Thyroid gland (tissue), 4 donors: ENCODE measurements around the gene MAP3K5. TPM values are rescaled to one million over a fixed set of nuclear protein-coding genes. Genes with fewer than 3 reads are reported as not detected.

ENCODE experiments used
- DNase-seq, 2 donors: peaks; one replicate each; pipeline ENCODE4 v3.0.0-alpha.2; 2019
- H3K27ac ChIP-seq, 3 donors: fragments of 200-600 bp; sonication (generic); 1 replicate in 2 of 3; 2 replicates in 1 of 3; pipeline ENCODE4 v1.5.1; 2016 to 2019; ENCODE audit warnings: mild to moderate bottlenecking in 1 of 3, moderate library complexity in 1 of 3
- H3K27me3 ChIP-seq: fragments of 200-600 bp; sonication (generic); one replicate; pipeline ENCODE4 v1.5.1; 2019
- H3K36me3 ChIP-seq, 2 donors: fragments of 200-600 bp; sonication (generic); one replicate each; pipeline ENCODE4 v1.5.1; 2016 to 2019
- H3K4me1 ChIP-seq, 2 donors: fragments of 200-600 bp; sonication (generic); one replicate each; pipeline ENCODE4 v1.5.1; 2017 to 2019
- H3K4me3 ChIP-seq, 3 donors: fragments of 200-600 bp; sonication (generic); replicated peaks in 1 of 3; 1 replicate in 2 of 3; 2 replicates in 1 of 3; pipeline ENCODE4 v1.5.1; 2016; ENCODE audit warnings: mild to moderate bottlenecking in 1 of 3
- H3K9me3 ChIP-seq: fragments of 200-600 bp; sonication (generic); one replicate; pipeline ENCODE4 v1.5.1; 2017
- POLR2A ChIP-seq, 2 donors: fragments of 450-650 bp; IDR thresholded peaks; one replicate each; pipeline ENCODE4 v1.6.1; 2017; ENCODE audit warnings: antibody characterized with exemption in 2 of 2, mild to moderate bottlenecking in 2 of 2, moderate library complexity in 1 of 2
- WGBS, 2 donors: methylation state at CpG; one replicate each; pipeline ENCODE4 v1.1.5; 2017; 5-methylcytosine and 5-hydroxymethylcytosine counted together
- intact Hi-C: fragments of 100-400 bp; cut with DNase I; formaldehyde crosslinking; loops from one replicate; pipeline ENCODE4 v1.15.1; 2023
- total RNA-seq, 4 donors: library from RNA; depleted of rRNA; stranded (reverse); fragments of >200 nt; gene quantifications; one replicate each; pipeline ENCODE4 v1.2.3, GENCODE V29; 2016
- TF ChIP-seq, protein P1 (sequence below), 6 experiments: fragments of 200-600 bp in 3 of 6; fragments of 450-650 bp in 3 of 6; sonication (generic) in 3 of 6; IDR thresholded peaks; one replicate each; pipeline ENCODE4 v1.5.1; 2016 to 2019; ENCODE audit warnings: antibody characterized with exemption in 6 of 6, mild to moderate bottlenecking in 2 of 6, inconsistent platforms in 1 of 6, moderate library complexity in 1 of 6

The MAP3K5 gene
- total RNA-seq, 4 donors from 2014 or later: 28.1 to 68.0 (median 46.5) TPM

DNA sequence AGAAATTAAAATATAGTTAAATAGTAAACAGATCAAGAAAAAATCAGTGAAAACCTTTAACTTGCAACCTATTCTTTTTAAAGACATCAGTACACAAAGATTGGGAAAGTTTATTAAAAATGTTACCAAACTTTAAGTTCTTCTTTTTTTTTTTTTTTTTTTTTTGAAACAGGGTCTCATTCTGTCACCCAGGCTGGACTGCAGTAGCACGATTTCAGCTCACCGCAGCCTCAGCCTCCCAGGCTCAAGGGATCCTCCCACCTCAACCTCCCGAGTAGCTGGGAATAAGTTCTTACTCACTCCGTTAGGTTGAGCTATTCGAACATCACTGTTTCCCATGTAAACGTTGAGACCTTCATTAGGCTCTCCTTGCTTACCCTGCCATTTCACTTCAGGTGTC is 5.6 kb downstream of the MAP3K5 start:
- Histone ChIP-seq H3K36me3 (no peaks in the 10 kb centered on the region), H3K9me3 (no peaks in the 10 kb centered on the region), H3K27me3 (no peaks in the 10 kb centered on the region), H3K4me1 (peaks cover 68 to 73% of the 10 kb centered on the region in 2 donors), H3K4me3 (no peak overlapping the region), H3K27ac (no peak overlapping the region)
- intact Hi-C loops: no loop called here
- WGBS, 2 donors: 87 to 90% methylated on average over 6 of the region's 6 CpGs
- no peak for TF ChIP-seq POLR2A (IDR thresholded peaks at IDR 0.05)
- TF ChIP-seq, protein P1, sequence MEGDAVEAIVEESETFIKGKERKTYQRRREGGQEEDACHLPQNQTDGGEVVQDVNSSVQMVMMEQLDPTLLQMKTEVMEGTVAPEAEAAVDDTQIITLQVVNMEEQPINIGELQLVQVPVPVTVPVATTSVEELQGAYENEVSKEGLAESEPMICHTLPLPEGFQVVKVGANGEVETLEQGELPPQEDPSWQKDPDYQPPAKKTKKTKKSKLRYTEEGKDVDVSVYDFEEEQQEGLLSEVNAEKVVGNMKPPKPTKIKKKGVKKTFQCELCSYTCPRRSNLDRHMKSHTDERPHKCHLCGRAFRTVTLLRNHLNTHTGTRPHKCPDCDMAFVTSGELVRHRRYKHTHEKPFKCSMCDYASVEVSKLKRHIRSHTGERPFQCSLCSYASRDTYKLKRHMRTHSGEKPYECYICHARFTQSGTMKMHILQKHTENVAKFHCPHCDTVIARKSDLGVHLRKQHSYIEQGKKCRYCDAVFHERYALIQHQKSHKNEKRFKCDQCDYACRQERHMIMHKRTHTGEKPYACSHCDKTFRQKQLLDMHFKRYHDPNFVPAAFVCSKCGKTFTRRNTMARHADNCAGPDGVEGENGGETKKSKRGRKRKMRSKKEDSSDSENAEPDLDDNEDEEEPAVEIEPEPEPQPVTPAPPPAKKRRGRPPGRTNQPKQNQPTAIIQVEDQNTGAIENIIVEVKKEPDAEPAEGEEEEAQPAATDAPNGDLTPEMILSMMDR (IDR thresholded peaks at IDR 0.05): no peak
- DNase-seq: no peak

DNA sequence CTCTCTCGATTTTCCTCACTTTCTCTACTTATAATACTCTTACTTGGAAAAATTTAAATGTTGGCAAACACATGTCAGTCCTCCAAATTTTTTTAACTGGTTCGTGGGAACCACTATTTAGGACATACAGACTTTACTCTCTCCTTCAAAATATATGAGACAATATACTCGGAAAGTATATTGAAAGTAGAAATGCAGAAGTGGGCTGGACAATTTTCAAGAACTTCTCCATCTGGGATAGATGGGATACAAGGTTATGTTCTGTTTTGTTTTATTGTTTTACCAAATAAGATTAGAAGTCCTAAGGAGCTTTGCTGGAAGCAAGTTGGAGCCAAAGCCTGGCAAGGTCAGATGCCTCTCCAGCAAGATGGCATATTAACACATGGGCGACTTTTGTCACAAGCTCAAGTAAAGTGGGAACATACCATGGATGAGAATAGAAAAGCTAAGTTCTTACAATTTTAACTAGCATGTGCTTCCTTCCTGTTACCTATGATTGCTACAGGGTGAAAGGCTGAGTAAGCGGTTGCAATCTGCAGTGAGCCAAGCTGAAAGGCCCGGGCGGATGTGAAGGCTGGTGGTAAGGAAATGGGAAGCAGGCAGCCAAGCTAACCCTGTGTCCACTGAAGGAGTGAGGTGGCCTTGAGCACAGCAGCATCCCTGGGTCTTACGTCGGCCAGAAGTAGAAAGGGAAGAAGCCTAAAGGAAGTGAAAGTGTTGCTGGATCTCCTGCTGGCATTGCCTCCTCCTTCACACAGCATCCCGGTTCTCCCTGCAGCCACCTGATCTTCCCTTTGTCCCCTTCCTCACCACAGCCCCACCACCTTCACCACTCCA is 7.1 kb downstream of the MAP3K5 start:
- Histone ChIP-seq H3K4me1 (peaks cover 77 to 78% of the 10 kb centered on the region in 2 donors), H3K4me3 (no peak overlapping the region), H3K27ac (peak overlapping the region in 1 of 3 donors; percentile 25), H3K9me3 (no peaks in the 10 kb centered on the region), H3K36me3 (no peaks in the 10 kb centered on the region), H3K27me3 (no peaks in the 10 kb centered on the region)
- DNase-seq: peak; percentile 23 to 29
- WGBS, 2 donors: 71 to 83% methylated on average over 10 of the region's 10 CpGs
- intact Hi-C loops: no loop called here
- TF ChIP-seq, protein P1 (IDR thresholded peaks at IDR 0.05): no peak

DNA sequence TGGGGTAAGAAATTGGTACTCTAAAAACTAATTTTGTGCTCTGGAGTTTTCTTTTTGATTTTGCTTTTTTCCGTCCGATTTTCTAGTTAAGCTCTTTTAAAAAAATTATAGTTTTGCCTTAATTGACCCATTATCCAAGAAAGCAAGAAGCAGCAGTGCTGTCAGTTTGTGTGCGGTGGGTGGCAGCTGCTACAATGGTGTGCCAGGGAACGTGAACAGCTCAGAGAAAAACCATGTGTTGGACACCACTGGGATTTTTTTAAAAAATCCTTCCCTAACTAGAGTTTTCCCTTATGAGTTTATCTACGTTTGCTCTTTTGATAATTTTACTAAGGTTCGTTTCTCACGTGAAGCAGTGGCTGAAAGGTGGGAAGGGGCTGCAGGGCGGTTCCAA is 8.0 kb downstream of the MAP3K5 start:
- Histone ChIP-seq H3K4me3 (no peak overlapping the region), H3K9me3 (no peaks in the 10 kb centered on the region), H3K36me3 (no peaks in the 10 kb centered on the region), H3K27me3 (no peaks in the 10 kb centered on the region), H3K4me1 (peaks cover 77 to 80% of the 10 kb centered on the region in 2 donors), H3K27ac (peak overlapping the region in 2 of 3 donors; percentile 25 to 55)
- intact Hi-C loops: no loop called here
- no peak for TF ChIP-seq POLR2A (IDR thresholded peaks at IDR 0.05)
- TF ChIP-seq, protein P1 (IDR thresholded peaks at IDR 0.05): no peak
- WGBS, 2 donors: 90% methylated on average over 8 of the region's 8 CpGs
- no peak for DNase-seq

DNA sequence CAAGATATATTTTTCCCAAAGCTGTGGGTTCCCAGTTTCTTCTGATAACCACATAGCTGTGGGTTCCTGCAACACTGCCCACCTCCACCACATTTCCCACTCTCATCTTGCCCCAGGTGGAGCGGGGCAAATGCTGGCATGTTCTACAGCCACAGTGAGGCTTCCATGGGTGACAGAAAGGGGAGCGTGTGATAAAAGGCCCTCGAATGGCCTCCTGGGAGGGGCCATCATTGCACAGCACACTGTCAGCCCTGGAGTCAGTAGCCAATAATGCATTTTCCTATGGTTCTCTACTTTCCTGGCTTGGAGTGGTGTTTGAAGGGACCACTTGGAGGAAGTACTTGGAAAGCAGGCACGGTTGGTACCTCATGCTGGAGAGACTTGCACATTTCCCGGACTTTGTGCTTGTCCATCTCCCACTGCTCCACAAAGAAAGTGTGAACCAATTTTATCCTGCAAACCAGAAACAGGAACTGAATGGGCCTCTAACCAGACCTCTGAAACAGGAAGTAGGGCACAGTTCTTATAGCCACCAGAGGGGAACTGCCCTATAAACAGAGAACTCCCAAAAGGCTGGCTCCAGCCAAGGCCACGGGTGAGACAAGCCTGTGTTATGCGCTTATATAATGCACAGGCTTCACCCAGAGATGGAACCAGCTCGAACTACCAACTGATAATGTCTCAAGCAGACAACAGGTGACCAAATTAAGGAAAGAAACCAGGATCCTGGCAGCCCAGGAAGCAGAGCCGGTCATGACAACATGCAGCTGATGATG is 8.6 kb downstream of the MAP3K5 start:
- TF ChIP-seq, protein P1 (IDR thresholded peaks at IDR 0.05): no peak
- TF ChIP-seq POLR2A (IDR thresholded peaks at IDR 0.05): no peak
- Histone ChIP-seq H3K4me1 (peaks cover 71 to 75% of the 10 kb centered on the region in 2 donors), H3K27ac (peak overlapping the region in 2 of 3 donors; percentile 25 to 55), H3K9me3 (no peaks in the 10 kb centered on the region), H3K27me3 (no peaks in the 10 kb centered on the region), H3K4me3 (no peak overlapping the region), H3K36me3 (no peaks in the 10 kb centered on the region)
- DNase-seq: no peak
- WGBS, 2 donors: 78 to 83% methylated on average over 9 of the region's 9 CpGs
- intact Hi-C loops: no loop called here

DNA sequence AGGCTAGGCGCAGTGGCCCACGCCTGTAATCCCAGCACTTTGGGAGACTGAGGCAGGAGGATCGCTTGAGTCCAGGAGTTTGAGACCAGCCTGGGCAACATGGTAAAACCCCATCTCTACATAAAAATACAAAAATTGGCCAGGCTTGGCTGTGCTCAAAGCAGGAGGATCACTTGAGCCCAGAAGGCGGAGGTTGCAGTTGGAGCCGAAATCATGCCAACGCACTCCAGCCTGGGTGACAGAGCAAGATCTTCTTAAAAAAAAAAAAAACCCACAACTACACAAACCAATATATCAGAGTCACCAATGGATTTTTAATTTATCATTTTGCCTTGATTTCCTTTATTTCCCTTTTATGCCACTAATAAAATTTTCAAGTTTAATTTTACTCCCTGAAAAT is 9.3 kb downstream of the MAP3K5 start:
- 81 to 88% methylated on average over 6 of the region's 6 CpGs for WGBS, 2 donors
- no peak for TF ChIP-seq POLR2A (IDR thresholded peaks at IDR 0.05)
- Histone ChIP-seq H3K4me1 (peaks cover 66 to 71% of the 10 kb centered on the region in 2 donors), H3K4me3 (no peak overlapping the region), H3K36me3 (no peaks in the 10 kb centered on the region), H3K27ac (peak overlapping the region in 2 of 3 donors; percentile 27 to 55), H3K9me3 (no peaks in the 10 kb centered on the region), H3K27me3 (no peaks in the 10 kb centered on the region)
- DNase-seq: peak; percentile 49 to 70
- intact Hi-C loops: no loop called here
